ENCODE measurements around the gene C16orf46.

Gene C16orf46

DNA sequence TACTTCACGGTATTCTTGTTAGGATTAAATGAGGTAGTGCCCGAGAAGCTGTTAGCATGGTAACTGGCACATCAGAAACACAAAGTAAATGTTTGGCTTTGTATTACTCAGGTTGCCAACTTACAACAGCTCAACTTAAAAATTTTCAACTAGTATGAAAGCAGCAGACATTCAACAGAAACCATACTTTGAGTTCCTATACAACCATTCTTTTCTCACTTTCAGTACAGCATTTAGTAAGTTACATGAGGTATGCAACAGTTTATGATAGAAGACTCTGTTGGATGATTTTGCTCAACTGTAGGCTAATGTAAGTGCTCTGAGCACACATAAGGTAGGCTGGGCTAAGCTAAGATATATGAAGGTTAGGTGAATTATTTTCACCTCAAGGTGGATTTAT, 62.4 kb downstream of the C16orf46 start:
- DNase-seq (ENCODE audit: low read depth in 2 of 2) = no peak

DNA sequence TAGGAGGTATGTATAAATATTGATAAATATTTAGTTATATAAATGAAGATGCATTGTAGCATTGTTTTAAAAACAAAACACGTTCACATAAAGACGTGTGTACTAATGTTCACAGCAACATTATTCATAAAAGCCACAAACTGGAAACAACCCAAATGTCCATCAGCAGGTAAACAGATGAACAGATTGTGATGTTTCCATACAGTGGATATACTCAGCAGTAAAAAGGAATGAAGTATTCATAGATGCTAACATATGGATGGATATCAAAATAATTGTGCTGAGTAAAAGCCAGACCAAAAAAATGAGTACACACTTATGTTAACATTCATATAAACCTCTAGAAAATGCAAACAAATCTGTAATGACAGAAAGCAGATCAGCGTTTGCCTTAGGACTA, 64.1 kb downstream of the C16orf46 start:
- no peak for DNase-seq (ENCODE audit: low read depth in 2 of 2)

Measured in fibroblast of skin of left quadriceps (primary cell).